Measurements from ENCODE around the gene SLCO3A1. TPM values are rescaled to one million over a fixed set of nuclear protein-coding genes. Genes with fewer than 3 reads are reported as not detected.

SLCO3A1 gene
- total and polyA plus RNA-seq, 12 donors = 33.9 to 57.2 (median 46.4) TPM

- WGBS, 2 donors = 46 to 49% methylated on average over 6 of the region's 6 CpGs
- peaks cover 44 to 99% (median 83%) of the 10 kb centered on the region in 9 donors for H3K4me1 ChIP-seq
- no peaks in the 10 kb centered on the region for H3K9me3 ChIP-seq
- no peaks in the 10 kb centered on the region for H3K36me3 ChIP-seq
- no peak overlapping the region for H3K4me3 ChIP-seq
- H3K27ac ChIP-seq = peak overlapping the region in 9 of 10 donors; percentile 51 to 87 (median 72)
- intact Hi-C loops (cut with DNase I) = loop anchor here in 7 of 10 donors (2.0 to 10.0 kb wide), 6 partner anchors 91 to 641 kb away; partner anchors contain the start of gene SLCO3A1 (in 1 of the 7)
- DNase-seq (no peak), ATAC-seq (no peak)
- no peaks in the 10 kb centered on the region for H3K27me3 ChIP-seq
- no peak for TF ChIP-seq CTCF (IDR thresholded peaks at IDR 0.05)
These were observed 92.6 kb downstream of the SLCO3A1 start for GRCh38 chr15:91946075-91946474.

DNA sequence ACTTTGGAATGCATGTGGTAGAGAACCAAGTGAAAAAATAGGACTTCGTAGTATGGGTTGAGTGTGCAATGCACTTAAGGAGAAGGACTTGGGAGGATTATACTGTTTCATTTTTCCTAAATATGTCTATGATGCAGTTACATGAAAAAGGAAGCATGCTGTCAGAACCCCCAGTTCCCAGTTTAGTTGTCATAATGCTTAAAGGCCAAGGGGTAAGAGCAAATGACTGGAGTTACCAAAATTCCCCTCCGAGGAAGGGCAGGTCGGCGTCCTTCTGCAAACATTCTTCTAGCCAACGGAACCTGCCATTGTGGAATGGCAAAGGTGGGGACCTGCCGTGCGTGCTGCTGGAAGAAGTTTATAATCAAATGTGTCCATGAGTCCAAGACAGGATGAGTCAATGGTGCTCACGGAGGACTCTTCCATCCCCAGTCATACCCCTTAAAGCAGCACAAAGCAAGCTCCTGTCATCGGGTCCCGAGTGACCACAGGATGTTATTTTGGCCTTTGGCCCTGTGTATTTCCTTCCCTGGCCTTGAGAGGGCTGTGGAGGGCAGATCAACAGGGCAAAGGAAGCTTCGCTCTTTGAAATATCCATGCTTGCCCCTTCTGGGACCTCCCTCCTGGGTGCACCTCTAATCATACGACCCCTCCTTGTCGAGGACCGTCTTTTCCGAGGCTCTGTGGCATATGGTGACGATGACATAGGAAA lies 93.2 kb downstream of the SLCO3A1 start:
- 36 to 54% methylated on average over 16 of the region's 16 CpGs for WGBS, 2 donors
- H3K4me3 ChIP-seq = peak overlapping the region in 3 of 10 donors; percentile 1 to 18 (median 9)
- peak overlapping the region in 9 of 10 donors; percentile 51 to 87 (median 72) for H3K27ac ChIP-seq
- peak; percentile 8 to 66 (median 42) for TF ChIP-seq CTCF (IDR thresholded peaks at IDR 0.05)
- H3K27me3 ChIP-seq = no peaks in the 10 kb centered on the region
- ATAC-seq (peak; percentile 11 to 72 (median 52)), DNase-seq (peak in 1 of 2 donors; percentile 63)
- H3K9me3 ChIP-seq = no peaks in the 10 kb centered on the region
- peaks cover 44 to 99% (median 83%) of the 10 kb centered on the region in 9 donors for H3K4me1 ChIP-seq
- no peaks in the 10 kb centered on the region for H3K36me3 ChIP-seq
- intact Hi-C loops (cut with DNase I) = loop anchor here in 7 of 10 donors (2.0 to 10.0 kb wide), 6 partner anchors 92 to 642 kb away; partner anchors contain the start of gene SLCO3A1 (in 1 of the 7)

DNA sequence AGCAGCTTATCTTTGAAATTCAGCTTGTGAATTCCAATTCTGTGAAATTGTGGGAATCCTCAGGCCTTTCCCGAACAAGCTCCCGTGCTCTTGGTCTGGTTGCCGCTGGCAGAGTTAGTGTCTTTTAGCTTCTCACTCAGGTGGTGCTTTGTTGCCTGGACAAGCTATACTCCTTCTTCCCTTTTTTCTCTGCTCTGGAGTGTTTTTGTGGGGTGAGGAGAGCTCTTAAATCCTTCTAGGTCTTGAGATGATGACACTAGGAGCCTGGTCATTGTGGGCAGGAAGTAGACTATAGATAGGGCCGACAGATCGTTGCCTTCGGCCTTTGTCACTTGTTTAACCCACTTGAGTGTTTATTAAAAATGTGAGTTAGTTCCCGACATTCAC lies 93.8 kb downstream of the SLCO3A1 start:
- Histone ChIP-seq H3K4me3 (peak overlapping the region in 2 of 10 donors; percentile 1 to 18), H3K4me1 (peaks cover 41 to 99% (median 78%) of the 10 kb centered on the region in 9 donors)
- peak in 2 of 8 donors; percentile 3 to 14 for ATAC-seq

More for the DNA sequence above, 93.8 kb downstream of the SLCO3A1 start:
- Histone ChIP-seq H3K36me3 (no peaks in the 10 kb centered on the region), H3K27ac (peak overlapping the region in 9 of 10 donors; percentile 51 to 87 (median 72)), H3K27me3 (no peaks in the 10 kb centered on the region), H3K9me3 (no peaks in the 10 kb centered on the region)
- intact Hi-C loops (cut with DNase I) = loop anchor here in 7 of 10 donors (2.0 to 10.0 kb wide), 6 partner anchors 92 to 642 kb away; partner anchors contain the start of gene SLCO3A1 (in 1 of the 7)
- DNase-seq = no peak
- 39 to 41% methylated on average over 7 of the region's 7 CpGs for WGBS, 2 donors
- peak in 2 of 9 donors; percentile 0 to 2 for TF ChIP-seq CTCF (IDR thresholded peaks at IDR 0.05)

All from heart right ventricle (tissue), 16 donors.